IPS DF 4.7 (cell line): Measurements from ENCODE around the gene UBE2O.

Experiments
- DNase-seq: peaks from one replicate; pipeline ENCODE4 v3.0.0-alpha.2; 2013; ENCODE audit warnings: low spot score; ENCODE audit errors: extremely low read depth

UBE2O gene

GRCh38 chr17:76485569-76485968 lies 32.6 kb upstream of the UBE2O start:
- DNase-seq, result no peak

GRCh38 chr17:76484228-76484725 lies 31.3 kb upstream of the UBE2O start:
- no peak for DNase-seq

GRCh38 chr17:76481071-76481655 lies 28.2 kb upstream of the UBE2O start:
- DNase-seq, result no peak

- no peak for DNase-seq
Measured at GRCh38 chr17:76480632-76481031, 27.7 kb upstream of the UBE2O start.

GRCh38 chr17:76479515-76480060 lies 26.6 kb upstream of the UBE2O start:
- no peak for DNase-seq

GRCh38 chr17:76478730-76479514 lies 26.0 kb upstream of the UBE2O start:
- DNase-seq, result no peak

- no peak for DNase-seq
Measured at GRCh38 chr17:76478097-76478496, 25.1 kb upstream of the UBE2O start.

- no peak for DNase-seq
Measured at GRCh38 chr17:76477576-76477975, 24.6 kb upstream of the UBE2O start.

- no peak for DNase-seq
Measured at GRCh38 chr17:76476736-76477135, 23.8 kb upstream of the UBE2O start.

- no peak for DNase-seq
Measured at GRCh38 chr17:76475302-76475701, 22.4 kb upstream of the UBE2O start.

GRCh38 chr17:76474894-76475293 lies 21.9 kb upstream of the UBE2O start:
- DNase-seq, result no peak

GRCh38 chr17:76474238-76474637 lies 21.3 kb upstream of the UBE2O start:
- no peak for DNase-seq

- DNase-seq, result no peak
Measured at GRCh38 chr17:76473541-76473985, 20.6 kb upstream of the UBE2O start.

- no peak for DNase-seq
Measured at GRCh38 chr17:76472726-76473125, 19.8 kb upstream of the UBE2O start.

- DNase-seq, result no peak
Measured at GRCh38 chr17:76472258-76472645, 19.3 kb upstream of the UBE2O start.

- no peak for DNase-seq
Measured at GRCh38 chr17:76471498-76472257, 18.7 kb upstream of the UBE2O start.

- no peak for DNase-seq
Measured at GRCh38 chr17:76469991-76470739, 17.2 kb upstream of the UBE2O start.

- DNase-seq, result no peak
Measured at GRCh38 chr17:76469076-76469990, 16.4 kb upstream of the UBE2O start.

GRCh38 chr17:76468634-76469010 lies 15.7 kb upstream of the UBE2O start:
- DNase-seq, result no peak
